Omental fat pad (tissue), 4 donors: Measurements from ENCODE around the gene NMNAT2. TPM values are rescaled to one million over a fixed set of nuclear protein-coding genes. Genes with fewer than 3 reads are reported as not detected.

Experiments used
- ATAC-seq: fragments of 150-250 bp; one replicate; pipeline ENCODE4 v1.9.1; 2016; ENCODE audit warnings: mild to moderate bottlenecking, moderate library complexity; ENCODE audit not compliant: low FRiP score
- DNase-seq: peaks from one replicate; pipeline ENCODE4 v3.0.0-alpha.2; 2019; ENCODE audit warnings: low spot score
- CTCF ChIP-seq, 3 donors: fragments of 450-650 bp; IDR thresholded peaks; one replicate each; pipeline ENCODE4 v1.5.1; 2016 to 2017; ENCODE audit warnings: antibody characterized with exemption in 3 of 3, mild to moderate bottlenecking in 3 of 3, moderate library complexity in 2 of 3
- total RNA-seq, 4 donors: library from RNA; depleted of rRNA; stranded (reverse); fragments of >200 nt; gene quantifications; one replicate each; pipeline ENCODE4 v1.1.0, GENCODE V29; 2016

NMNAT2 gene
- total RNA-seq: 10 to 100 TPM in 1 of 4 donors, 1 to 10 TPM in 2, under 1 TPM in 1; 0.84 to 11.3 (median 5.2) TPM

GRCh38 chr1:183417772-183418491 is at the start of gene NMNAT2:
TSS of gene NMNAT2 (minus strand) at chr1:183418380. CDS start at chr1:183418267, 113 bp downstream.
- DNase-seq (no peak), ATAC-seq (no peak)
- TF ChIP-seq CTCF (IDR thresholded peaks at IDR 0.05): no peak

- DNase-seq (no peak), ATAC-seq (no peak)
- TF ChIP-seq CTCF (IDR thresholded peaks at IDR 0.05): no peak
Observed at GRCh38 chr1:183467687-183468086, 49.5 kb upstream of the NMNAT2 start.

GRCh38 chr1:183466781-183467180 is 48.6 kb upstream of the NMNAT2 start:
- no peak for ATAC-seq
- TF ChIP-seq CTCF (IDR thresholded peaks at IDR 0.05): no peak
- no peak for DNase-seq

GRCh38 chr1:183463566-183463965 is 45.4 kb upstream of the NMNAT2 start:
- no peak for TF ChIP-seq CTCF (IDR thresholded peaks at IDR 0.05)
- ATAC-seq (no peak), DNase-seq (no peak)

GRCh38 chr1:183461350-183461749 is 43.2 kb upstream of the NMNAT2 start:
- no peak for DNase-seq
- no peak for TF ChIP-seq CTCF (IDR thresholded peaks at IDR 0.05)
- no peak for ATAC-seq

GRCh38 chr1:183460596-183460995 is 42.4 kb upstream of the NMNAT2 start:
- DNase-seq (no peak), ATAC-seq (no peak)
- no peak for TF ChIP-seq CTCF (IDR thresholded peaks at IDR 0.05)

GRCh38 chr1:183457449-183457848 is 39.3 kb upstream of the NMNAT2 start:
- TF ChIP-seq CTCF (IDR thresholded peaks at IDR 0.05): no peak
- ATAC-seq: no peak
- no peak for DNase-seq
